Vagina (tissue), 2 donors: ENCODE results near the gene KCNT2. TPM values are rescaled to one million over a fixed set of nuclear protein-coding genes. Genes with fewer than 3 reads are reported as not detected.

ENCODE experiments used
- DNase-seq, 2 donors: peaks; one replicate each; pipeline ENCODE4 v3.0.0-alpha.2; 2017; ENCODE audit errors: extremely low spot score in 2 of 2
- H3K27ac ChIP-seq: fragments of 200-600 bp; sonication (generic); one replicate; pipeline ENCODE4 v1.5.1; 2019
- H3K27me3 ChIP-seq: fragments of 200-600 bp; sonication (generic); one replicate; pipeline ENCODE4 v1.5.1; 2019
- H3K36me3 ChIP-seq, 2 donors: fragments of 200-600 bp; sonication (generic); one replicate each; pipeline ENCODE4 v1.5.1; 2017 to 2019
- H3K4me1 ChIP-seq: fragments of 200-600 bp; sonication (generic); one replicate; pipeline ENCODE4 v1.5.1; 2019
- H3K4me3 ChIP-seq, 2 donors: fragments of 200-600 bp; sonication (generic); 1 replicate in 1 of 2; 2 replicates in 1 of 2; pipeline ENCODE4 v1.5.1; 2016 to 2019
- H3K9me3 ChIP-seq: fragments of 200-600 bp; sonication (generic); one replicate; pipeline ENCODE4 v1.5.1; 2019
- CTCF ChIP-seq, 3 experiments: fragments of 450-650 bp in 2 of 3; fragments of 200-600 bp in 1 of 3; sonication (generic) in 1 of 3; IDR thresholded peaks; one replicate each; pipeline ENCODE4 v1.5.1; 2017 to 2019; ENCODE audit warnings: antibody characterized with exemption in 3 of 3, mild to moderate bottlenecking in 2 of 3, moderate library complexity in 2 of 3
- POLR2A ChIP-seq, 2 donors: fragments of 450-650 bp; IDR thresholded peaks; one replicate each; pipeline ENCODE4 v1.6.1; 2017; ENCODE audit warnings: antibody characterized with exemption in 2 of 2, mild to moderate bottlenecking in 2 of 2, moderate library complexity in 2 of 2
- POLR2AphosphoS5 ChIP-seq, 2 donors: sonication (generic); formaldehyde crosslinking; IDR thresholded peaks; one replicate each; pipeline ENCODE4 v1.9.0; 2017; ENCODE audit warnings: antibody characterized with exemption in 2 of 2, mild to moderate bottlenecking in 2 of 2, low read depth in 1 of 2; ENCODE audit not compliant: insufficient read depth in 1 of 2
- intact Hi-C: fragments of 100-400 bp; cut with DNase I; formaldehyde crosslinking; loops from one replicate; pipeline ENCODE4 v1.15.1; 2023
- total RNA-seq: library from RNA; depleted of rRNA; stranded (reverse); fragments of >200 nt; gene quantifications from one replicate; pipeline ENCODE4 v1.2.3, GENCODE V29; 2016

KCNT2 gene
- total RNA-seq, 1 donor from 2014 or later, result 1.2 TPM

GRCh38 chr1:196637606-196638005, 29.4 kb upstream of the KCNT2 start:
- TF ChIP-seq CTCF (IDR thresholded peaks at IDR 0.05) (no peak), POLR2A (IDR thresholded peaks at IDR 0.05) (no peak), POLR2AphosphoS5 (IDR thresholded peaks at IDR 0.05; ENCODE audit: insufficient read depth in 1 of 2, low read depth in 1 of 2) (no peak)
- H3K36me3 ChIP-seq, result no peaks in the 10 kb centered on the region
- DNase-seq, result no peak

GRCh38 chr1:196628838-196629237, 20.6 kb upstream of the KCNT2 start:
- H3K4me1 ChIP-seq, result no peaks in the 10 kb centered on the region
- DNase-seq, result no peak
- H3K27ac ChIP-seq, result no peak overlapping the region
- H3K27me3 ChIP-seq, result no peaks in the 10 kb centered on the region
- TF ChIP-seq POLR2AphosphoS5 (IDR thresholded peaks at IDR 0.05; ENCODE audit: insufficient read depth in 1 of 2, low read depth in 1 of 2), result no peak
- TF ChIP-seq CTCF (IDR thresholded peaks at IDR 0.05), result no peak
- TF ChIP-seq POLR2A (IDR thresholded peaks at IDR 0.05), result no peak
- no peaks in the 10 kb centered on the region for H3K9me3 ChIP-seq
- intact Hi-C loops, result no loop called here
- no peak overlapping the region for H3K4me3 ChIP-seq
- no peaks in the 10 kb centered on the region for H3K36me3 ChIP-seq

More at GRCh38 chr1:196637606-196638005, 29.4 kb upstream of the KCNT2 start:
- Histone ChIP-seq H3K27ac (no peak overlapping the region), H3K4me3 (no peak overlapping the region), H3K9me3 (no peaks in the 10 kb centered on the region), H3K4me1 (no peaks in the 10 kb centered on the region), H3K27me3 (no peaks in the 10 kb centered on the region)
- intact Hi-C loops, result no loop called here

- no peaks in the 10 kb centered on the region for H3K36me3 ChIP-seq
- H3K27ac ChIP-seq, result no peak overlapping the region
- no peak overlapping the region for H3K4me3 ChIP-seq
- TF ChIP-seq POLR2AphosphoS5 (IDR thresholded peaks at IDR 0.05; ENCODE audit: insufficient read depth in 1 of 2, low read depth in 1 of 2) (no peak), POLR2A (IDR thresholded peaks at IDR 0.05) (no peak), CTCF (IDR thresholded peaks at IDR 0.05) (no peak)
- no peak for DNase-seq
- no peaks in the 10 kb centered on the region for H3K27me3 ChIP-seq
- no peaks in the 10 kb centered on the region for H3K4me1 ChIP-seq
- no peaks in the 10 kb centered on the region for H3K9me3 ChIP-seq
- intact Hi-C loops, result no loop called here
Observed at GRCh38 chr1:196623079-196623478, 14.8 kb upstream of the KCNT2 start.

- no peak for DNase-seq
- Histone ChIP-seq H3K27ac (no peak overlapping the region), H3K4me3 (no peak overlapping the region), H3K9me3 (no peaks in the 10 kb centered on the region), H3K27me3 (no peaks in the 10 kb centered on the region), H3K4me1 (no peaks in the 10 kb centered on the region), H3K36me3 (no peaks in the 10 kb centered on the region)
- intact Hi-C loops, result no loop called here
- no peak for TF ChIP-seq POLR2AphosphoS5 (IDR thresholded peaks at IDR 0.05; ENCODE audit: insufficient read depth in 1 of 2, low read depth in 1 of 2)
- TF ChIP-seq POLR2A (IDR thresholded peaks at IDR 0.05), result no peak
- TF ChIP-seq CTCF (IDR thresholded peaks at IDR 0.05), result no peak
Observed at GRCh38 chr1:196619721-196620120, 11.5 kb upstream of the KCNT2 start.

GRCh38 chr1:196611873-196612272, 3.6 kb upstream of the KCNT2 start:
- no peak for DNase-seq
- Histone ChIP-seq H3K9me3 (no peaks in the 10 kb centered on the region), H3K36me3 (no peaks in the 10 kb centered on the region), H3K27me3 (no peaks in the 10 kb centered on the region), H3K4me1 (peaks cover 8% of the 10 kb centered on the region), H3K4me3 (no peak overlapping the region), H3K27ac (no peak overlapping the region)
- TF ChIP-seq CTCF (IDR thresholded peaks at IDR 0.05), result no peak
- TF ChIP-seq POLR2A (IDR thresholded peaks at IDR 0.05), result no peak
- no peak for TF ChIP-seq POLR2AphosphoS5 (IDR thresholded peaks at IDR 0.05; ENCODE audit: insufficient read depth in 1 of 2, low read depth in 1 of 2)
- intact Hi-C loops, result no loop called here
